Measurements from ENCODE around the gene NBPF12. TPM values are rescaled to one million over a fixed set of nuclear protein-coding genes. Genes with fewer than 3 reads are reported as not detected.
"Not testable (repeated sequence)": the region's sequence is repeated elsewhere in the genome, so short reads cannot be mapped to it uniquely, and the experiment has no call there.

Gene NBPF12
- total RNA-seq (10 to 100 TPM; 19.8 to 24.9 TPM), polyA plus RNA-seq (ENCODE audit: insufficient read depth, low read depth, low replicate concordance) (20.1 TPM)
- long read RNA-seq, donor 1, partial matches to known transcripts = 26 of 26 reads
- long read RNA-seq, donor 1, other reads (novel, unspliced or antisense) = 0 of 26 reads
- long read RNA-seq, donor 2 = 0 reads

GRCh38 chr1:146938242-146938902 lies at the start of gene NBPF12:
Gene NBPF12, plus strand, starts transcription at chr1:146938324. Its CDS starts 21,820 bp downstream, at chr1:146960144.
- Histone ChIP-seq H3K27ac (peak within 1 kb of the TSS; percentile 53 to 83), H3K4me3 (peak within 1 kb of the TSS; percentile 75 to 84)
- WGBS, 2 donors = 0 to 1% methylated on average over 33 to 55 of the region's 61 CpGs
- H3K27me3 ChIP-seq; H3K36me3 ChIP-seq (ENCODE audit: low read depth, missing control alignments); H3K9me3 ChIP-seq; intact Hi-C loops (cut with DNase I; ENCODE audit: low total_unique reads); H3K4me1 ChIP-seq: not testable (repeated sequence)
- peak; percentile 90 for DNase-seq

GRCh38 chr1:146891355-146891754 lies 46.8 kb upstream of the NBPF12 start:
- intact Hi-C loops (cut with DNase I; ENCODE audit: low total_unique reads); DNase-seq; H3K27me3 ChIP-seq; H3K36me3 ChIP-seq (ENCODE audit: low read depth, missing control alignments); H3K4me1 ChIP-seq; H3K4me3 ChIP-seq; H3K27ac ChIP-seq; H3K9me3 ChIP-seq: not testable (repeated sequence)
- WGBS, 2 donors = 86 to 92% methylated on average over 2 to 3 of the region's 4 CpGs

- 83 to 90% methylated on average over 1 to 2 of the region's 3 CpGs for WGBS, 2 donors
- H3K27me3 ChIP-seq; H3K4me1 ChIP-seq; H3K36me3 ChIP-seq (ENCODE audit: low read depth, missing control alignments); DNase-seq; intact Hi-C loops (cut with DNase I; ENCODE audit: low total_unique reads); H3K4me3 ChIP-seq; H3K27ac ChIP-seq; H3K9me3 ChIP-seq: not testable (repeated sequence)
These were observed 45.8 kb upstream of the NBPF12 start for GRCh38 chr1:146892331-146892730.

- WGBS, 2 donors = 40 to 55% methylated on average over 1 to 3 of the region's 8 CpGs
- H3K36me3 ChIP-seq (ENCODE audit: low read depth, missing control alignments); intact Hi-C loops (cut with DNase I; ENCODE audit: low total_unique reads); H3K27ac ChIP-seq; H3K9me3 ChIP-seq; H3K4me3 ChIP-seq; H3K27me3 ChIP-seq; H3K4me1 ChIP-seq; DNase-seq: not testable (repeated sequence)
These were observed 30.4 kb upstream of the NBPF12 start for GRCh38 chr1:146907565-146908261.

- H3K4me1 ChIP-seq; DNase-seq; H3K27me3 ChIP-seq; intact Hi-C loops (cut with DNase I; ENCODE audit: low total_unique reads); H3K36me3 ChIP-seq (ENCODE audit: low read depth, missing control alignments); H3K4me3 ChIP-seq; H3K9me3 ChIP-seq; H3K27ac ChIP-seq: not testable (repeated sequence)
- 78 to 83% methylated on average over 3 of the region's 3 CpGs for WGBS, 2 donors
These were observed 25.1 kb upstream of the NBPF12 start for GRCh38 chr1:146912975-146913374.

GRCh38 chr1:146920811-146921210 lies 17.3 kb upstream of the NBPF12 start:
- intact Hi-C loops (cut with DNase I; ENCODE audit: low total_unique reads); H3K27me3 ChIP-seq; DNase-seq; H3K4me3 ChIP-seq; H3K4me1 ChIP-seq; H3K27ac ChIP-seq; H3K9me3 ChIP-seq; H3K36me3 ChIP-seq (ENCODE audit: low read depth, missing control alignments): not testable (repeated sequence)

- H3K27ac ChIP-seq; H3K9me3 ChIP-seq; DNase-seq; H3K36me3 ChIP-seq (ENCODE audit: low read depth, missing control alignments); H3K4me1 ChIP-seq; intact Hi-C loops (cut with DNase I; ENCODE audit: low total_unique reads); H3K27me3 ChIP-seq; H3K4me3 ChIP-seq: not testable (repeated sequence)
- WGBS, 2 donors = 79 to 91% methylated on average over 1 of the region's 1 CpG
These were observed 15.5 kb upstream of the NBPF12 start for GRCh38 chr1:146922614-146923013.

GRCh38 chr1:146924106-146924505 lies 14.0 kb upstream of the NBPF12 start:
- H3K4me1 ChIP-seq; DNase-seq; H3K27ac ChIP-seq; H3K27me3 ChIP-seq; intact Hi-C loops (cut with DNase I; ENCODE audit: low total_unique reads); H3K4me3 ChIP-seq; H3K9me3 ChIP-seq; H3K36me3 ChIP-seq (ENCODE audit: low read depth, missing control alignments): not testable (repeated sequence)
- WGBS, 2 donors = 61 to 85% methylated on average over 2 of the region's 2 CpGs

- H3K36me3 ChIP-seq (ENCODE audit: low read depth, missing control alignments); DNase-seq; H3K27me3 ChIP-seq; intact Hi-C loops (cut with DNase I; ENCODE audit: low total_unique reads); H3K9me3 ChIP-seq; H3K27ac ChIP-seq; H3K4me3 ChIP-seq; H3K4me1 ChIP-seq: not testable (repeated sequence)
- WGBS, 2 donors = 100% methylated on average over 2 of the region's 2 CpGs; no CpG with 5 or more reads in 1 of the 2 donors
These were observed 11.7 kb upstream of the NBPF12 start for GRCh38 chr1:146926413-146926812.

- H3K9me3 ChIP-seq; H3K36me3 ChIP-seq (ENCODE audit: low read depth, missing control alignments); H3K27me3 ChIP-seq; DNase-seq; intact Hi-C loops (cut with DNase I; ENCODE audit: low total_unique reads); H3K27ac ChIP-seq; H3K4me1 ChIP-seq; H3K4me3 ChIP-seq: not testable (repeated sequence)
- WGBS, 2 donors = 100% methylated on average over 1 of the region's 1 CpG; no CpG with 5 or more reads in 1 of the 2 donors
These were observed 7.9 kb upstream of the NBPF12 start for GRCh38 chr1:146930225-146930624.

- H3K4me1 ChIP-seq; H3K27me3 ChIP-seq; H3K27ac ChIP-seq; intact Hi-C loops (cut with DNase I; ENCODE audit: low total_unique reads); H3K9me3 ChIP-seq; H3K36me3 ChIP-seq (ENCODE audit: low read depth, missing control alignments); H3K4me3 ChIP-seq; DNase-seq: not testable (repeated sequence)
- 45 to 51% methylated on average over 4 to 7 of the region's 8 CpGs for WGBS, 2 donors
These were observed 3.5 kb upstream of the NBPF12 start for GRCh38 chr1:146934390-146935223.

All from testis (tissue), 5 donors.